Muscle of leg (tissue), 11 donors: ENCODE results near the gene MAST4. TPM values are rescaled to one million over a fixed set of nuclear protein-coding genes. Genes with fewer than 3 reads are reported as not detected.

ENCODE experiments used
- DNase-seq: peaks from one replicate; pipeline ENCODE4 v3.0.0; 2013
- H3K27ac ChIP-seq: one replicate; pipeline ENCODE4 v1.5.1; 2013; ENCODE audit warnings: mild to moderate bottlenecking, low read length, control low read depth
- H3K27me3 ChIP-seq: one replicate; pipeline ENCODE4 v1.6.1; 2013; ENCODE audit warnings: low read length; ENCODE audit not compliant: control insufficient read depth, insufficient read depth
- H3K36me3 ChIP-seq: one replicate; pipeline ENCODE4 v1.6.1; 2013; ENCODE audit warnings: low read length; ENCODE audit not compliant: control insufficient read depth, insufficient read depth
- H3K4me1 ChIP-seq: one replicate; pipeline ENCODE4 v1.6.1; 2013; ENCODE audit warnings: low read length; ENCODE audit not compliant: control insufficient read depth, insufficient read depth
- H3K4me3 ChIP-seq: one replicate; pipeline ENCODE4 v1.5.1; 2013; ENCODE audit warnings: low read length, control low read depth
- H3K9me3 ChIP-seq: replicated peaks from 2 replicates; pipeline ENCODE4 v1.6.1; 2013; ENCODE audit warnings: low read depth, low read length; ENCODE audit not compliant: control insufficient read depth
- WGBS: methylation state at CpG from one replicate; pipeline ENCODE4 v1.1.5; 2013; ENCODE audit warnings: missing lambda C conversion rate; ENCODE audit not compliant: insufficient coverage; 5-methylcytosine and 5-hydroxymethylcytosine counted together
- polyA plus RNA-seq, 8 donors: library from polyadenylated mRNA; unstranded; fragments of 120-200 nt; gene quantifications; one replicate each; pipeline versions ENCODE4 v1.2.1 to v1.2.3, GENCODE V29; 2013; ENCODE audit warnings: inconsistent platforms in 1 of 8, low replicate concordance in 1 of 8; ENCODE audit not compliant: insufficient read length in 8 of 8, insufficient read depth in 1 of 8
- total RNA-seq: library from RNA; stranded (reverse); fragments of 120-200 nt; gene quantifications from one replicate; pipeline ENCODE4 v1.2.4, GENCODE V29; 2013

Gene MAST4
- total and polyA plus RNA-seq, 9 donors, result 7.3 to 15.4 (median 10.9) TPM

DNA sequence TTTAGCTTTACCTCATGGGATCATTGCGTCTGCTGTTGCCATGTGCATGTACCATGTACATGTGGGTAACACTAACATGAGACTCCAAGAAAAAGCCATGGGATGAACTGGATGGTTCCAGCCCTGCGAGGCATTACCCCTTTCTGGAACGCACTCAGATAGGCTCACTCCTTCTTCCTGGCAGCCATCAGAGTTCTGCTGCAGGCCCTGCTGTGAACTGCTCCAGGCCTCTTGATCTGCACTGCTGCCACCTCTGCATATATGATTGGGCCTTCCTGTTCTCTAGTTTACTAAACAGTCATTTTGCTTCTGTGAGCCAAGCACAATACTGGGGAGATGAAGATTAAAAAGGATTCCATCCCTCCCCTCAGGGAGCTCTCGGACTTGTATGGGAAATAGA is 379.9 kb downstream of the MAST4 start:
- 92% methylated on average over 3 of the region's 4 CpGs for WGBS
- H3K4me3 ChIP-seq, result no peak overlapping the region
- H3K36me3 ChIP-seq, result no peaks in the 10 kb centered on the region
- peaks cover 2% of the 10 kb centered on the region for H3K4me1 ChIP-seq
- H3K27me3 ChIP-seq, result no peaks in the 10 kb centered on the region
- no peak overlapping the region for H3K27ac ChIP-seq
- no peaks in the 10 kb centered on the region for H3K9me3 ChIP-seq
- DNase-seq, result no peak

DNA sequence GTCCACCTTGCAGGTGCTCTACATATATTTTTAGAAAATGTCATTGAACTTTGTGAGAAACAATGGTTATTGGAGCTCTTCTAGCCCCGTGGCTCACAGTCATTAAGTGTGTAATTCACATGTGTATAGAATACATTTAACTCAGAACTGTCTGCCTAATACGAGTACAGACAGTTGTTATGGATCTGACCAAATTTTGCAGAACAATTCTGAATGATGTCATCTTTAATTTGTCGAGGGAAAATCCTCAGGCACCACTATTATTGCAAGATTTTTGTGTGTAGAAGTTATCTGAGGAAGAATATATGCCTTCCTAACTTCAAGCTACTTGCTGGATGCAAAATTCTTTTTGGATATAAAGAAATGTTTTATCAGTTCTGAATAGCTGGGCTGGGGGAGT is 383.5 kb downstream of the MAST4 start:
- no peaks in the 10 kb centered on the region for H3K9me3 ChIP-seq
- H3K27ac ChIP-seq, result no peak overlapping the region
- no peak for DNase-seq
- H3K27me3 ChIP-seq, result no peaks in the 10 kb centered on the region
- H3K4me3 ChIP-seq, result no peak overlapping the region
- no peaks in the 10 kb centered on the region for H3K36me3 ChIP-seq
- peaks cover 2% of the 10 kb centered on the region for H3K4me1 ChIP-seq
- WGBS, result no CpG with 5 or more reads among the region's 3 CpGs

GRCh38 chr5:66981266-66982055 is 385.3 kb downstream of the MAST4 start:
- H3K27ac ChIP-seq, result no peak overlapping the region
- WGBS, result 75% methylated on average over 3 of the region's 5 CpGs
- peak; percentile 45 for DNase-seq
- peaks cover 2% of the 10 kb centered on the region for H3K4me1 ChIP-seq
- no peak overlapping the region for H3K4me3 ChIP-seq
- no peaks in the 10 kb centered on the region for H3K36me3 ChIP-seq
- no peaks in the 10 kb centered on the region for H3K9me3 ChIP-seq
- H3K27me3 ChIP-seq, result no peaks in the 10 kb centered on the region

- no peak for DNase-seq
- no peak overlapping the region for H3K4me3 ChIP-seq
- no peaks in the 10 kb centered on the region for H3K36me3 ChIP-seq
- H3K9me3 ChIP-seq, result no peaks in the 10 kb centered on the region
- peaks cover 2% of the 10 kb centered on the region for H3K4me1 ChIP-seq
- H3K27me3 ChIP-seq, result no peaks in the 10 kb centered on the region
- H3K27ac ChIP-seq, result no peak overlapping the region
- WGBS, result 100% methylated on average over 1 of the region's 4 CpGs
These were observed 385.8 kb downstream of the MAST4 start for GRCh38 chr5:66982056-66982387.

DNA sequence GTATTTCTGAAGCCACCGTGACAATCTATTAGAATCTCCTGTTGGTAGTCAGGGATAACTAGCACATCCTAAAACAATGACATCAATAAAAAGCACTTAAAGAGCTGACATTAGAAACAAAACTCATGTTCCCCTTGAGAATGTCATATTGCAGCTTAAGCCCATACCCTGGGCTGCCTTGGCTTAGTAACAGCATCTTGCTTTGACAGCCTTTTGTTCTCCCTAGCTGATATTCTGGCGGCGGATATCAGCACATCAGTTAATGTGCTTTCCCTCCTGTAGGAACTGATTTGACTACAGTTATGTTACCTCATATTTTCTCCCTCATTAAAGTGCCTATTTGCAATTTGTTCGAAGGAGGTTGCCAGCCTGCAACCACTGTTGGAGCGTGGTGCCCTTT is 386.3 kb downstream of the MAST4 start:
- Histone ChIP-seq H3K9me3 (no peaks in the 10 kb centered on the region), H3K27me3 (no peaks in the 10 kb centered on the region), H3K4me1 (peaks cover 2% of the 10 kb centered on the region), H3K4me3 (no peak overlapping the region), H3K36me3 (no peaks in the 10 kb centered on the region), H3K27ac (no peak overlapping the region)
- WGBS, result 70% methylated on average over 2 of the region's 5 CpGs
- DNase-seq, result no peak

GRCh38 chr5:66985417-66985816 is 389.2 kb downstream of the MAST4 start:
- Histone ChIP-seq H3K4me3 (no peak overlapping the region), H3K36me3 (no peaks in the 10 kb centered on the region), H3K4me1 (no peaks in the 10 kb centered on the region), H3K9me3 (no peaks in the 10 kb centered on the region), H3K27ac (no peak overlapping the region), H3K27me3 (no peaks in the 10 kb centered on the region)
- DNase-seq, result no peak
- 64% methylated on average over 1 of the region's 3 CpGs for WGBS

DNA sequence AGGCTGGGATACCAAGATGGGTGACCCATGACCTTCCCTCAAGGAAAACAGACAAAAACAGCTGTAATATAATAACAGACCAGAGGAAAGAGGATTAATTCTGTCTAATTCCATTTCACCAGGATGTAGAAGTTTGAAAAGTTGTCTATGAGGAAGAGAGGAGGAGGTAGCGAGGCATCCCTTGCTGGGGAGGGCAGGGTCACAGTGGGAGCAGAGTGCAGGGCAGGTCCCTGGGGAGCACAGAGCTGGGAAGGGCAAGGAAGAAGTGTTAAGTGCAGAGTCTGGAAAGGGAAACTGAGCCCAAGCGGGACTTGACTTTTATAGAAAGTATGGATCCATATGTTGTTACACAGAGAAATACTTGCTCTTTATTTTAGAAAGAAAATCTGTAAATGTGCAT is 389.8 kb downstream of the MAST4 start:
- WGBS, result 90% methylated on average over 1 of the region's 2 CpGs
- no peak for DNase-seq
- H3K4me3 ChIP-seq, result no peak overlapping the region
- H3K27me3 ChIP-seq, result no peaks in the 10 kb centered on the region
- H3K4me1 ChIP-seq, result no peaks in the 10 kb centered on the region
- no peaks in the 10 kb centered on the region for H3K9me3 ChIP-seq
- H3K36me3 ChIP-seq, result no peaks in the 10 kb centered on the region
- H3K27ac ChIP-seq, result no peak overlapping the region

- H3K36me3 ChIP-seq, result no peaks in the 10 kb centered on the region
- no peak overlapping the region for H3K4me3 ChIP-seq
- H3K4me1 ChIP-seq, result no peaks in the 10 kb centered on the region
- H3K9me3 ChIP-seq, result no peaks in the 10 kb centered on the region
- no peak for DNase-seq
- H3K27ac ChIP-seq, result no peak overlapping the region
- H3K27me3 ChIP-seq, result no peaks in the 10 kb centered on the region
- WGBS, result no CpG with 5 or more reads among the region's 4 CpGs
These were observed 390.3 kb downstream of the MAST4 start for GRCh38 chr5:66986534-66986933.

DNA sequence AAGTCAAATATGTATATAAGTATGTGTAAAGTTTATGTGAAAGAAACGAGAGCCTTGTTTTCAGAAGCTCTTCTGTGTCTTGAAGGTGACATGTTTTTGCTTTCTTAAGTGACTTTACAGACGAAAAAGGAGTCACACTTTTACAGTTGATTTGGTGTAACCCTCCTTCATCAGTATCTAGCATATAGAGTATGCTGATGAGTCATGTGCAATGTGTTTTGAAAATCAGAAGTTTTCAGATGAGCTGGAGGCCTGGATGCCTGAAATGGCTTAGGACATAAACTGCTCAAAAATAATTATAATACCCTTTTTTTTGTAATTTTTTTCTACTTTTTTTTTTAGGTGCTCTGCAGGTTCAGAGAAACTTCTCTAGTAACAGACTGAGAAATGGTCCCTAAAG is 390.9 kb downstream of the MAST4 start:
- DNase-seq, result peak; percentile 36
- WGBS, result no CpG with 5 or more reads among the region's 2 CpGs
- H3K9me3 ChIP-seq, result no peaks in the 10 kb centered on the region
- no peaks in the 10 kb centered on the region for H3K4me1 ChIP-seq
- H3K4me3 ChIP-seq, result no peak overlapping the region
- H3K36me3 ChIP-seq, result no peaks in the 10 kb centered on the region
- no peak overlapping the region for H3K27ac ChIP-seq
- H3K27me3 ChIP-seq, result no peaks in the 10 kb centered on the region

DNA sequence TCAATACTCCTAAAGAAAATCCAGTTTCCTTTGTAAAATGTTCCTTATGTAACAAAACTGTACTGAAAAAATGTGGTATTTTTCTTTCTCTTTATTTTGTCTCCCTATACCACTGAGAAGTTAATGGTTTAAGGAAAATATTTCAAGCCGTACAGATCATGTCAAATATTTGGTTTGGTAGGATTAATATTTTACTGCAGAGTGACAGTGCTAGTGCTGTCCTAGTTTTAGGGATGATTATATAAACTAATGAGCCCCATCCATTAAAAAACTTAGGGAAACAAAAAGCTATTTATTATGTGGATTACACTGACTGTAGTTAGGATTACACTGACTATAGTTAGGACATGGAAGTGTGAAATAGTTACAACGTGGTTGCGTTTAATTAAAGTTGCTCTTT is 391.3 kb downstream of the MAST4 start:
- no CpG with 5 or more reads among the region's 3 CpGs for WGBS
- H3K27ac ChIP-seq, result no peak overlapping the region
- H3K4me1 ChIP-seq, result no peaks in the 10 kb centered on the region
- DNase-seq, result no peak
- no peak overlapping the region for H3K4me3 ChIP-seq
- H3K27me3 ChIP-seq, result no peaks in the 10 kb centered on the region
- no peaks in the 10 kb centered on the region for H3K9me3 ChIP-seq
- no peaks in the 10 kb centered on the region for H3K36me3 ChIP-seq
